Left hindlimb (tissue), 1 donor: ENCODE measurements around the gene RUFY3.
A peak's percentile ranks its signal among the peaks of the same experiment; 100 is the strongest.
"Not testable (repeated sequence)": the region's sequence is repeated elsewhere in the genome, so short reads cannot be mapped to it uniquely, and the experiment has no call there.

Experiments
- DNase-seq: peaks from one replicate; pipeline ENCODE4 v3.0.0-alpha.2; 2018

The RUFY3 gene

DNA sequence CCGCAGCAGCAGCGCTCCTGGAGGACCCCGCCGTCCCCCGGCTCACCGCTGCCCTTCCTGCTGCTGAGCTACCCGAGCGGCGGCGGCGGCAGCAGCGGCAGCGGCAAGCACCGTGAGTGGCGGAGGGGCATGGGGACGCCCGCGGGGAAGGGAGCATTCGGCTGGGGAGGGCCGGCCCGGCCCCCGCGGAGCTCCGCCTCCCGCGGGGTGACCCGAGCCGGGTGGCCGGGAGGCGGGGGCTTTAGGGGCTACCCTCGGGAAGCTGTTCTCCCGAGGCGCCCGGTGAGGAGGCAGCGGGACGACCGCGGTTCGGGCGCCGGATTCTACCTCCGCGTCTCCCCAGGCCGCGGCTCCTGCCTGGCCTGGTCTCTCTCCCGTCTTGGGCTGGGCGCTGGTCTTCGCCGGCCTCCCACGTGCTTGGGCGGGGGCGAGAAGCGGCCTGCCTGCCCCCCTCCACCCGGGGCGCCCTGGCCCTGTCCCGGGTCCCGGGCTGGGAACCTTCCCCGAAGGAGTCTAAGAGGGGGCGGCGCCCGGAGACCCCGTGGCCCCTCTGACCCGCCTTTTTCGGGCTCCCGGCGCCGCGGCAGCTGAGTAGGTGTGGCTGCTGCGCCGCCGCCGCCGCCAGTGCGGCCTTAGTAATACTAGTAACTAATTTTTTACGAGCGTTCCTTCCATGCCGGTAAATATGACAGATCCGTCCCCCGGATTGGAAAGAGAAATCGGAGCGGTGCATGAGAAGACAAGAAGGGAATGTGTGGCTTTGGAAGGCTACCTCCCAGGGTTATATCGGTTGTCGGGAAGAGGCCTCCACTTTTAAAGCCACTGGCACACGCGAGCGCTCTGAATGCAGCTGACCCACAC lies 16.4 kb upstream of the RUFY3 start:
- DNase-seq = peak; percentile 85

DNA sequence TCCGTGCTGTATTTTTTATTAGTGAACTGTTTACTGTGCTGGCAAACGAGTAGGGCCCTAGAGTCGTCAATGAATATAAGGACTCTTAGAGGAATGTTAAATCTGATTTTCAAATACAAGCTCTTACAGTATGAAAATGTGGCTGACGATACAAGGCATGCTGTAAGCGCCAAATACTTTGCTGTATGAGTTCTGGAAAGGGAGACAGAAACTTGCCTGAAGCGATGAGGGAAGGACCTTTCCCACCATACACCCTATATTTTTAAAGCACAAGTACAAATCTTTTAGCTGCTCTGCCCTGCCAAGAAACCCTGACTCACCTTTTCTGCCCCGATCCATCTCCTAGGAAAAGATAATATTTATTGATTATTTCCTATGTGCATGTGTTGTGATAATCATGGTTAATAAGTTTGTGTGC lies 15.7 kb upstream of the RUFY3 start:
- DNase-seq = no peak

DNA sequence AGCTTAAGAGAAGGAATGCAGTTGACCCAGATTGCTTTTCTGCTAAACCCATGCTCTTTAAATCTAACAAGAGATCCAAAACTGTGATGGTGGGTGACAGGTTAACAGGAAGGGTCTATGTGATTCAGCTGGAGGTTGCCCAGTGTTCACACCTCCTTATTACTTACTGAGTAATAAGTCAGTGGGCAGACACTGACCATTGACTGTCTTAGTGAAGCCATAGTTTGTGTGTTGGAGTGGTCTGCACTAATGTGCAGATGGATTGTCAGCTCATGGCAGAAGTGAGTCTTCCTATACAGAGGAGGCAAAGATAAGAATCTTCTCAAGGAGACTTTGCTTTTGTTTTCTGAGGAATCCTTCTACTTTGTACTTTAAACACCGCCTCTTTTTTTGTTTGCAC lies 15.2 kb upstream of the RUFY3 start:
- no peak for DNase-seq

DNA sequence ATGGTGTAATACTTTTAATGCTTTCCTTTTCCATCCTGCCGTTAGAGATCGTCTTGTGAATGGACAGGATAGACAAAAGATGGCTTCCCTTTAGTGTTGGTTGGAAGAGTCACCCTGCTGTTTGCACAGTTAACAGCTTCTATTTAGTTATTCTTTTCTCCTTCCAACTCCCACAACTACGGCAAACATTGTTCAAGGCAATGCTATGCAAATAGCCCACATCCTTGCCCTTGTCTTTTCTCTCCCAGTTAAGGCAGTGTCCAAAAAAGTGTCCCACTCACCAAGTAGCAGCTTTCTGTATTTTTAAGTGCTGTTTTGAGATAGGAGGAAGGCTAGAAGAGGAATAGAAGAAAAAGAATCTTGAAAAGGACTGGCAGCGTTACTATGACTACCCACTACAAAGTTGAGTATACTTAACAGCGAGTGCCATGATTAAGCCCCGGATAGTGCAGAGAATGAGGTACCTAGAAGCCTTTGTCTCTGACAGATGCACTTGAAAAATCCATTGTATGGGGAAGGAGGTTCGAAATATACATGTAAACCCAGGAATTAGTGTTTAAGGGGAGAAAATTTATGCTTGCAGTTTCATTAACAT lies 12.1 kb upstream of the RUFY3 start:
- no peak for DNase-seq

DNA sequence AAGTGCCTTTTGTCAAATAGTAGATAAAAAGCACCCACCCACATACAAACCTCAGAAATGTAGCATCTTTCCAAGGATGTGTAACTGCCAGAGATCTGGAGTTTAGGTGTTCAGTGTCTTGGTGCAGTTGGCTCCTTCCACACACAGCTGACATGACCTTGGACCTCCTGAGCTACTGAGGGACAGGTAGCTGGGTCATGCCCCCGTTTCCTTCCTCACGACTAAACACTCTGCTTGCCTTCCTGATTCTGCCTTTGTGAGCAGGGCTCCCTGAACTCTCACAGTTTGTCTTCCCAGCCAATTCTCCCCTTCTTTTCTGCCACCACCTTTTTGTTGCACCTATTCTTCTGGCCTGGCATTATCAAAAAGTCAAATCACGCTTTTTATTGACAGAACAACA lies 10.2 kb upstream of the RUFY3 start:
- DNase-seq = no peak

DNA sequence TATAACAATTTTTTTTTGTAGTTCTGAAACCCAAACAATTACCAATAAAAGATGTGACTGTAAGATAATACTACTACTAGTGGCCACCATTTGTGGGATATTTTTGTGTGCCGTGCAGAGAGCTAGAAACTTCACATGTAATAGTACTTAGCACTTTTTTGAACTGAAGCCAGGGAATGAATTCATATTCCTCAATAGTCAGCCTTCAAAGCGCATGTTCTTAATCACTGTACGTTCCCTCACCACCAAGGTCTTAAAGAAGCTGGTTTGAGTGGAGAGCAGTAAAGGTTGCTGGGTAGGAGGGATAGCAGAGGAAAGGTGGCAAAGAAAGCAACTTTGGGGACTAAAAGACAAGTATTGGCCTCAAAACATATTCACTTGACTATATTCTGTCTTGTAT lies 9.6 kb upstream of the RUFY3 start:
- DNase-seq = no peak

DNA sequence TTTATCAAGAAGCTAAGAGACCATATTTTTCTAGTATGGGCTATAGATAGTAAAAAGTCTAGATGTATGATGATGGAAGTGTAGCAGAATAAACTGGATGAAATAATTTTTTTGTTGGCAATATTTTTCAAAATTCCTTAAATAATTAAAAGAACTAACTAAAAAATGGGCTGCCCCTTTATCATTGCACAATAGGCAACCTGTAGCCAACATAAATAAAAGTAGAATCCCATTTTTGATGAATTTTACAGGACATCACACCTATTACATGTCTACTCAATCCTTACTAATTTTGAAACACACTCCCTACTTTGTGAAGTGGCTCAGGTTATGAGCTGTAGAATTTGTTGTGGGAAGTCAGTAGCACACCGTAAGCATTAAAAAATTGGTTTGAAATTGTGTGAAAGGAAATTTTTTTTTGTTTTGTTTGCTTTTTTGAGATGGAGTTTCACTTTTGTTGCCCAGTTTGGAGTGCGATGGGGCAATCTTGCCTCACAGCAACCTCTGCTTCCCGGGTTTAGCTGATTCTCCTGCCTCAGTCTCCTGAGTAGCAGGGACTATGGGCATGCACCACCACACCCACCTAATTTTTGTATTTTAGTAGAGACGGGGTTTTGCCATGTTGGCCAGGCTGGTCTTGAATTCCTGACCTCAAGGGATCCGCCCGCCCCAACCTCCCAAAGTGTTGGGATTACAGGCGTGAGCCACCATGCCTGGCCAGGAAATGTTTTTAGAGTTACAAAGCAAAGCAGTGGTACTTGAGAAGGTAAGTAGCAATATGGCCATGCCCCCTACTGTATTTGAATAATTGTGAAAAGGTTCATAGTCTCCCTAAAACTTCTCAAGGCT lies 8.9 kb upstream of the RUFY3 start:
- DNase-seq = no peak

DNA sequence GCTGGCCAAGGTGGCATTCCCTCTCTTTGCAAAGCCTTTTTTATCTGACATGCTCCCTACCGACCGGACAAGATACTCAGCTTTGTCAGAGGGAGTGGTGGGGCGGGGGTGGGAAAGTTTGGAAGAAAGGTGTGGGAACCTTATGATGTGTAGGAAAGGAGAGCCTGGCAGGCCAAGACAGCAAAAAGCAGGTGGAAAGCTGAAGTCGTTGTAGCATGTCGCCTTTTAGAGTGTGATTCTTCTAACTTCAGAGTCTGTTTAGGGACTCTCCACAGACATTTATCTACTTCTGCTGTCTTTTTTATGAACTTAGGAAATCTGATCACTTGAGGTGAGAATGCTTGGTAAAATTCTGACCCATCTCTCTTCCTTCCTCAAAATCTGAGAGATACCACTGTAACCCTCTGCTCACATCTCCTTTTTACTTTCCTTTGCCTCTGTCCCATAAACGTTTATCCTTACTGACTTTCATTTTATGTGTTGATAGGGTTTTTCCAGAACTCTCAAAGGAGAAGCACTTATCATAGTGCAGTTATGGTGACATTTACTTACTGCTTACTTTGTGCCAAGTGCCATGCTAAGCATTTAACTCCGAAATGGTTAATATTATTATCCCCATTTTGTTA lies 8.2 kb upstream of the RUFY3 start:
- no peak for DNase-seq

DNA sequence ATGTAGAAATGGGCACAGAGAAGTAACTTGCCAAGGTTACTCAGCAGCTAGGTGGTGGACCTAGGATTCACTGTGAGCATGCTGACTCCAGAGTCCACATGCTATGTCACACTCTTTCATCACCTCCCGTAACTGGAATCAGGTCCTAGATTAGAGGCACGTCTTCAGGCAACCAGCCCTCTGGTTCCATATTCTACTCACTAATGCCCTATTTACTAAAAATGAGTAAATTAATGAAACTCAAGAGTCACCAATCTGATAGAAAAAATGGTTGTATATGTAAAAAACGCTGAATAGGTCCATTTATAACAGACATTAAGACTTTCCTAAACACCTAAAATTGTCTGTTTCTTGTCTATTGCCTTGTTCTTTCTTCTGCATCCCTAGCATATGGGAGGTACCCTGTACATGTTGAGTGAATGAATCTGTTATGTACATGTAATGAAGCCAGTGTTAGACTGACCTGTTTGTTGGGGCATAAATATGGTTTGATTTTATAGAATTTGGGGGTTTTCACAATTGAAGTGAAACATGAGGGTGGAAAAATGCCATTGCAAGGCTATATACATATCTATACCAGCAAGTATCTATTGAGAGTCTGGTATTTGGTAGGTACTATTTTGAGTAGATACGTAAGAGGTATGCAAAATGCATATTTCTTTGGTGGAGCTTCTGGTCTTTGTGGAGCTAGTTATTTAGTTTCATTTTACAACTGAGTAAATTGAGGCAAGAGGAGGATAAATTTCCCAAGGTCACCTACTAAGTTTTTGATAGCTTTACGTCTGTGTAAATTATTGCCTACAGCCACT lies 7.5 kb upstream of the RUFY3 start:
- no peak for DNase-seq

DNA sequence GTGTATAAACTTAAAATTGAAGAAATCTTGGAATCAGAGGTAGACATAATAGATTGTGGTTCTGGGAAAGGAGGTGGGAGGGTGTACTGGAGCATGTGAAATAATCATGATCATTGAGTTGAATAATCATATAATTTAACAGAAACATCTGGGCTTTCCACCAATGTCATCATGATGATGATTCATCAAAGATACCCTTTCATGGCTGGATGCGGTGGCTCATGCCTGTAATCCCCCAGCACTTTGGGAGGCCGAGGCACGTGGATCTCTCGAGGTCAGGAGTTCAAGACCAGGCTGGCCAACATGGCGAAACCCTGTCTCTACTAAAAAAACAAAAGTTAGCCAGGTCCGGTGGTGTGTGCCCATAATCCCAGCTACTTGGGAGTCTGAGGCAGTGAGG lies 6.7 kb upstream of the RUFY3 start:
- no peak for DNase-seq

DNA sequence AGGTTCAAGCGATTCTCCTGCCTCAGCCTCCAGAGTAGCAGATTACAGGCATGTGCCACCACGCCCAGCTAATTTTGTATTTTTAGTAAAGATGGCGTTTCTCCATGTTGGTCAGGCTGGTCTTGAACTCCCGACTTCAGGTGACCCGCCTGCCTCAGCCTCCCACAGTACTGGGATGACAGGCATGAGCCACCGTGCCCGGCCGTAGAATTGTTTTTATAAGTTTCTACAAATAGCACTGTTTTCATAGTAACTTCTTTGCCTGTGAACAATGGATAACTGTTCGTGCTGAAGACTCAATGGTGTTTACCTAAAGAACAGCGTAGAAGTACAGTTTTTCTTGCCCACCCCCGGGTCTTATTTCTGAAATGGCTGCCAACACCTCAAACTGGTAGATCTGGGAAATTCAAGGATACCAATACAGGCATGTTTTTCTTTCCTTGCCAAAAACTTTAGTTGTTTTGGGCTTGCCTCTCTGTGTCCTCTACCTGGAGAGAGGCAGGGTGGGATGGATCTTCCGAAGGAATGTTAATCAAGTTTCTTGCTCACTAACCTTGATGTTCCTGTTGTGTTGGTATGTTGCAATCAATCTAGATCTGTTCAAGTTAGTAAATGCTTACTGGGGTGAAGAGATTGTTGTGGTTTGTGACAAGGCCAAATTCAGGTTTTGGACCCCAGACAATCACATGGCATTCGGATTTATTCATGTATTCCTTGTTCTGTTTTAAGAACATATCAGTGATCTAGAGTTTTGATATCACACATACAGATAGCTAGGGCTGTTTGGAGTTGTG lies 2.8 kb upstream of the RUFY3 start:
- DNase-seq = no peak

DNA sequence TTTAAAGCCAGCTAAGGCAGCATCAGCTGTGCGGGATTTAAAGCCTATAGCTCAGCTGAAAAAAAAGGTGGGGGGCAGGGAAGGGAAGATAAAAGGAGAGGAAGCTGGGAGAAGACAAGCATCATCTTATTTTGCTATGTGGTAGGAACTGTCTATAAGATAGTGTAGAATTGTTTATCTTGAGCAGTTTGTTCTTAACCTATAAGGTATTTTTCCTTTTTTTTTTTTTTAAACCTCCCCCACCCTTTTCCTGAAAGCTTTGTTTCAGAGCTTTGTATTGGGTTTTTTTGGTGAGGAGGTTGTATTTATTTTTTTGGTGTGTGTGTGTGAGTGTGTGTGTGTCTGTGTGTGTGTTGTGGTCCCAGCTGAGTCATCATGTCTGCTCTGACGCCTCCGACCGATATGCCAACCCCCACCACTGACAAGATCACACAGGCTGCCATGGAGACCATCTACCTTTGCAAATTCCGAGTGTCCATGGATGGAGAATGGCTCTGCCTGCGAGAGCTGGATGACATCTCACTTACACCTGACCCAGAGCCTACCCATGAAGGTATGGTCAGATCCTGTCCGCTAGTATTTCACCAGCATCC lies 531 bp downstream of the RUFY3 start:
- no peak for DNase-seq

DNA sequence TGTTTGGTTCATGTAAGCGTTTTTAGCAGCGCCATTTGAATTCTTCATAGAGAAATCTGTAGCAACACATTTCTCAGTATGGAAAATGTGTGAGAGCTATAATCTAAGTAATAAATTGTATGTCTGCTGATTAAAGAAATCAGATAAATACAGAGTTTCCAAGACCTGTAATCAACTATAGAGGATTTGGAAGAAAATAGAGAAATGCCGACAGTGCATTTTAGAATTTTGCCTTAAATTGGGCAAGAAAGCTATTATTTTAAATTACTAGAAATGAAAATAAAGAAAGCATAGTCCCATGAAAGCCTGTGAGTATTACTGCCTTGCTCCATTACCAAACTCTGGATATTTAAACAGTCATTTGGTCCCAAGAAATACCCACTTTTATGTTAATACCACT lies 2.7 kb downstream of the RUFY3 start:
- no peak for DNase-seq

DNA sequence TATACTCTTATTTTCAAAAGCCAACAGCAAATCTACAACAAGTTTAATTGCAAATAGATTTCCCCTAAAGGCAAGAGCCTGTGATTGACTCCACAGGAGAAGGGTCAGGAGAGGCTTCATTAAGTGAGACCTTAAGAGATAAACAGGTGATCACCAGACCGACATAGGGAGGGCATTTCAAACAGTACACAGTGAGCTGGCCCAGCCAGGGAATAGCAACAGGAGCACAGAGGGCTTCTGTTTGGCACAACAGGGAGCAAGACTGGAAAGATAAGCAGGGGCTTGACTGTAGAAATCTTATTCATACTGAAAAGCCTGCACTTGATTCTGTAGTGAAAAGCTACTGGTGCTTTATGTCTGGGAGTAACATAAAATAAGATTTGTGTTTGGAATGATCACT lies 3.9 kb downstream of the RUFY3 start:
- no peak for DNase-seq

DNA sequence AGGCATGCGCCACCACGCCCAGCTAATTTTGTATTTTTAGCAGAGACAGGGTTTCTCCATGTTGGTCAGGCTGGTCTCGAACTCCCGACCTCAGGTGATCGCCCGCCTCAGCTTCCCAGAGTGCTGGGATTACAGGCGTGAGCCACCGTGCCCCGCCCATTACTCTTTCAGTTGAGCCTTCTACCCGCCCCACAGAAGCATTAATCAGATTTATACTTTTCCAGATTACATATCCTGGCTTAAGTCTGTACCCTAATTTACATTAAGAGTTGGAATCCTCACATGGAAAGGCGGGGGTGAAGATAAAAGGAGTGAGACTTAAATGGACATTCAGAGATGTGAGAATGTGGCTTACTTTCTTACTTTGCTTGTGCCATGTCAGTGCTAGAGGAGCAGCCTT lies 4.8 kb downstream of the RUFY3 start:
- not testable (repeated sequence) for DNase-seq

DNA sequence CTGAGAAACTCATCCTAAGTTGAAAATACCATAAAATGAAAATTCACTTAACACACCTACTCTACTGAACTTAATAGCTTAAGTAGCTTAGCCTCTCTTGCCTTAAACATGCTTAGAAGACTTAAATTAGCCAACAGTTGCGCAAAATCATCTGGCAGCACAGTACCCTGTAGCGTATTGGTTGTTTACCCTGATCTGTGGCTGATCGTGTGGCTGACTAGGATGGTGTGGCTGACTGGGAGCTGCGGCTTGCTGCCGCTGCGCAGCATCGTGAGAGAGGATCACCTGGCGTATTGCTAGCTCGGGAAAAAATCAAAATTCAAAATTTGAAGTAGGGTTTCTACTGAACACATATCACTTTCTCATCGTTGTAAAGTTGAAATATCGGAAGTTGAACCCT lies 6.3 kb downstream of the RUFY3 start:
- no peak for DNase-seq

DNA sequence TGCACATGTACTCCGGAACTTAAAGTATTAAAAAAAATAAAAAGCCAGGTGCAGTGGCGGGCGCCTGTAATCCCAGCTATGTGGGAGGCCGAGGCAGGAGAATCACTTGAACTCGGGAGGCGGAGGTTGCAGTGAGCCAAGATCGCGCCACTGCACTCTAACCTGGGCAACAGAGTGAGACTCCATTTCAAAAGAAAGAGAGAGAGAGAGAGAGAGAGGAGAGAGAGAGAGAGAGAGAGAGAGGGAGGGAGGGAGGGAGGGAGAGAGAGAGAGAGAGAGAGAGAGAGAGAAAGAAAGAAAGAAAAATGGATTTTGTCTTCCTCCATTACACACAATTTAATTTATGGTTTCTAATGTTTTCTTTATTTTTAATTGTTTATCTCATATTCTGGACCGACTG lies 11.1 kb downstream of the RUFY3 start:
- DNase-seq = not testable (repeated sequence)

DNA sequence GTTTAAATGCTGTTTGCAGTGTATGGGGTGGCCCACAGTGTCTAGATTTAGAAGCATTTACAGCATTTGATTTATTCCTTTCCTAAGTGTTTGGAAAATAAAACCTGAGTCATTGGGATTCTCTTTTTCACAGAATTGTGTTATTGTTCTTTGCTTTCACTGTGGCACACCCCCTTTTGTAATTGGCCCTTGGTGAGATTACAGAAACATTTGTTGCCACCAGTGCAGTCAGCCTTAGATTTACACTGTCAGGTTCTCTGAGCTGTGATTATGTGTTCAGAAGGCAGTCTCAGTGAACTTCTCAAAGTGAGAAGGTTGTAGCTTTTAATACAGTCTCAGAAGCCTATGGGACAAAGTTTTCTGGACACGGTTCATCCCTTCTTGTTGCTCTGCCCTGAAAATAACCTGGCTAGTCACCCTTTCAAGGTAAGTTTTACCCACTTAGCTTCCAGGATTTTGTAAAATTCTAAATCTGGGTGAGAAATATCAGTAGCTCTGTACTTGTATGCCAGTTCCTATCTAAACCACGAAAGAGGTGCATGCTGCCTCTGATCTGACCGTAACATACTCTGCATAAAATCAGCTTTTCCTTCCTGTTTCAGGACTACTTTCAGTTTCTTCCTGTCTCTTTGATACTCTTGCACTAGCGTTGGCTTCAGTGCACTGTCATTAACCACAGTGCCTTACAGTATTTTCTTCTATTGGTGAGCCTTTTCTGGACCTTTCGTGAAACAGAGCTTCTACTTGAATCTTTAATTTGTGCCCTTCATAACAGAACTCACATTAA lies 12.6 kb downstream of the RUFY3 start:
- DNase-seq = no peak

DNA sequence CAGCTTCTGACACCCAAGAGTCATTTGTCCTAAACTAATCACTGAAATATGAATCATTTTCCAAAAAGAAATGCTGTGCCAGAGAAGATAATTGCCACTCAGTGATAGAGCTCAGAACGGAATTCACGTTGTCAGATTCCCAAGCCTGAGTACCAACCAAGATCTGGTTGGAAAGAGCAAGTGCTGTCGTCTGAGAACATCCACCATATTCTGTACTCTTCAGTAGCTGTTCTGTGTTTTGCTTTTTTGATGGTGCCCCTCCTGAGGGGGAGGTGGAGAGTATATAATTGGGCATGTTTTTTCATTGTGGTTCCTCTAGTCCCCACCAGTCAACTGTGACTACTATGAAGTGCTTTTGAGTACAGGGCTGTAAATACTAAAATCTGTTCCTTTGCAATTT lies 13.2 kb downstream of the RUFY3 start:
- no peak for DNase-seq

DNA sequence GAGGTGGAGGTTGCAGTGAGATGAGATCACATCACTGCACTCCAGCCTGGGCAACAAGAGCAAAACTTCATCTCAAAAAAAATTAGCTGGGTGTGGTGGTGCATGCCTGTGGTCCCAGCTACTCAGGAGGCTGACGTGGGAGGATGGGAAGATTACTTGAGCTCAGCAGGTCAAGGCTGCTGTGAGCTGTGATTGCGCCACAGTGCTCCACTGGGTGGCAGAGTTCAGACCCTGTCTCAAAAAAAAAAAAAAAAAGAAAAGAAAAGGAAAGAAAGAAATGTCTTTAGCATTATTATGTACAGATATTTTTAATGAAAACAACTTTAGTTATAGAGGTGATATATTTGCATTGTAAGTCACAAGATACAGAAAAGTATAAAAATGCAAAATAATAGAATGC lies 14.2 kb downstream of the RUFY3 start:
- not testable (repeated sequence) for DNase-seq
